Suppressor macrophage treated with lipopolysaccharide for 1 hour (primary cell): ENCODE results near the gene HRAS.

Experiments used
- DNase-seq, 3 donors: peaks; one replicate each; pipeline ENCODE4 v3.0.0-alpha.2; 2020 to 2022

The HRAS gene

DNA sequence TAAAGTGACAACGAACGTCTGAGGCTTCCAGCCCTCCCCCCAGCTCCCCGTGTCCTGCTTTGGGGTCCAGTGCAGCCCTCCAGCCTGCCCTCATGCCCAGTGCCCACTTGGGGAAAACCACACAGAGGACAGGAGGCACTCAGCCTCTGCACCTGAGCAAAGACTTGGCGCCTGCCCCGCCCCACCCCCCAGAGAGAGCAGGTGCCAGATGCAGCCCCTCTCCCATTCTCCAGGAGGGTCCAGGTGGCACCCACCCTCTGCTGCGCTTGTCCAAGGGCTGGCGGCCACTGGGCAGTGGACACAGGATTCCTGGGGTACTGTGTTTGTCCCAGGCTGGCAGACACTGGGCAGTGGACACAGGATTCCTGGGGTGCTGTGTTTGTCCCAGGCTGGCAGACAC, 44.0 kb downstream of the HRAS start:
- DNase-seq, result no peak

DNA sequence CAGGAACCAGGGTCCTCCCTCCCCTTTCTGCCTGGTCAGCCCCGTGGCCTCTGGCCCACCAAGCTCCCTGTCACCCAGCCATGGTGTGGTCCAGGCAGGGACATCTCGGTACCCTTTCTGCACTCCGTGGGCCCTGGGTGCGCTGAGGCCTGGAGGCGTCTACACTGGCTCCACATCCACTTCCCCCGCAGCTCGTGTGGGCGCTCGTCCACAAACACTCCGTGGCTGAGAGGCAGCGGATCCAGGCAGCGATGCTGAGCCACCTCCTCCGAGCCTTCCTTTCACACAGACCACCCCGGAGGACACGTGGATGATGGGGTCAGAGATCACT, 44.5 kb downstream of the HRAS start:
- DNase-seq, result no peak

DNA sequence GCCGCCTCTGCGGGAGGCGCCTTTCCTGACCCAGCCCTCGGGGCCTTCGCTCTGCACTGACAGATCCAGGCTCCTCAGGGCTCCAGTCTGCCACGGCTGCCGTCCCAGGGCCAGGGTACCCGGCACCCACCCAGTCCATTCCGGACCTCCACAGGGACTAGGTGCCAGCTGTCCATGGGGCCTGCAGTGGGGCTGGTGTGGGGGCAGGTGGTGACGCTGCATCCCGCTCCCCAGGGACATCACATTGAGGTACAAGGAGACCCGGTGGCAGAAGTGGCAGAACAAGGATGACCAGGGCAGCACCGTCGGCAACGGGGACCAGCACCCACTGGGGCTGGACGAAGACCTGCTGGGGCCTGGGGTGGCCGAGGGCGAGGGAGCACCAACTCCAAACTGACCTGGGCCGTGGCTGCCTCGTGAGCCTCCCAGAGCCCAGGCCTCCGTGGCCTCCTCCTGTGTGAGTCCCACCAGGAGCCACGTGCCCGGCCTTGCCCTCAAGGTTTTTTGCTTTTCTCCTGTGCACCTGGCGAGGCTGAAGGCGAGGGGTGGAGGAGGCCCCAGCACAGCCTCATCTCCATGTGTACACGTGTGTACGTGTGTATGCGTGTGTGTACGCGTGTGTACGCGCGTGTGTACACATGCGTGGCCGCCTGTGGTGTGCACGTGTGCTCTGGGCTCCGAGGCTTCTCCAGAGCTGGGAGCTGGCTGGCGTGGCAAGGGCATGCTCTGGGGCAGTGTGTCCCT, 45.0 kb downstream of the HRAS start:
- DNase-seq, result no peak

DNA sequence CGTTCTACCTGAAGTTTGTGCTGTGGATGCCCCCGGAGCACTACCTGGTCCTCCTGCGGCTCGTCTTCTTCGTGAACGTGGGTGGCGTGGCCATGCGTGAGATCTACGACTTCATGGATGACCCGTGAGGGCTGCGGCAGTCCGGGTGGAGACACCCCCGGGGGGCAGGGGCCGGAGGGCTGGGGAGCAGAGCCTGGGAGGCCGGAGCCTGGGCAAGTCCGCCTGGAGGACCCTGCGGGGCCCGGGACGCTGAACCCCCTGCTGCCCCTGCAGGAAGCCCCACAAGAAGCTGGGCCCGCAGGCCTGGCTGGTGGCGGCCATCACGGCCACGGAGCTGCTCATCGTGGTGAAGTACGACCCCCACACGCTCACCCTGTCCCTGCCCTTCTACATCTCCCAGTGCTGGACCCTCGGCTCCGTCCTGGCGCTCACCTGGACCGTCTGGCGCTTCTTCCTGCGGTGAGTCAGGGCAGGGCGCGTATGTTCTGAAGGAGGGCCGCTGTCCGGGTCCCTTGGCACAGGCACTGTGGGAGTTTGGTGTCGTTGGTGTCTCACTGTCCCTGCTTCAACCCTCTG, 45.7 kb downstream of the HRAS start:
- no peak for DNase-seq

DNA sequence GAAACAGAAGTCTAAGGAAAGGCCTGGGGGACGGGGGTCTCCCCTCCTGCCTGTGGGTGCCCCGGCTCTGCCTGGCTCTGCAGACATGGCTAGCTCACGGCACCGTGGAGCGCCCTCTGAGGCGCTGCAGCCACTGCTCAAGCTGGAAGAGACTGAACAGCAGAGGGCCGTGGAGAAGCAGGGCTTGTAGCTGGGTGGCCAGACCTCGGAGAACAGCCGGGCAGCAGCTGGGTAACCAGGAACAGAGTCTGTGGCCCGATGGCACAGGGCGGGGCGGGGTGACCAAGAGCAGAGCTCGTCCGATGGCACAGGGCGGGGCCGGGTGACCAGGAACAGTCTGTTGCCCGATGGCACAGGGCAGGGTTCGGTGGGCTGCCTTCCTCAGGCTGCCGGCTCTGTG, 46.4 kb downstream of the HRAS start:
- DNase-seq, result no peak

DNA sequence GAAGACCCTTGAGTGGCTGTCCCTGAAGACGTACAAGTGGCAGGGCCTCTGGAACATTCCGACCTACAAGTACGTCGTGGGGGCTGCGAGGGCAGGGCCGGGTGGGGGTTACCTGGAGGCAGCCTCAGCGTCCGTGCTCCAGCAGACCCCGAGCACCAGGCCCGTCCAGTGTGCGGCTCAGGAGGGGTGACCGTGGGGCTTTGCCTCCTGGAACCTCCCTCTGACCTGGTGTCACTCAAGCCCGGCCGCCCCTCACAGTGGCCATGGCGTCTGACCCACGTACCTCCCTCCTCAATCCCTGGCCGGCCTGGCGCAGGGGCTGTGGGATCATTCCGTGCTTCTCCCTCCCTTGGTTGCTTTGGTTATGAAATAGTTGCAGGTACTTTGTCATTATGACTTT, 46.8 kb downstream of the HRAS start:
- no peak for DNase-seq

DNA sequence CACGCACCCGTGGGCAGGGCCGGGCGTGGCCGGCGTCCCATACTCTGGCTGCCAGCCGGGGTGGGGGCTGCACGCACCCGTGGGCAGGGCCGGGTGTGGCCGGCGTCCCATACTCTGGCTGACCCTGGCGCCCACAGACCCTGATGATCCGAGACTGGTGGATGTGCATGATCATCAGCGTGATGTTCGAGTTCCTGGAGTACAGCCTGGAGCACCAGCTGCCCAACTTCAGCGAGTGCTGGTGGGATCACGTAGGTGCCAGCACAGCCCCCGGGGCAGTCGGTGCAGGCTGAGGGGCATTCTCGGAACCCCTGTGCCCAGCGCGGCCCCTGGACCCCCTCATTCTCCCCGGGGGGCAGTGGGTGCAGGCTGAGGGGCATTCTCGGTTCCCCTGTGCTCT, 47.3 kb downstream of the HRAS start:
- no peak for DNase-seq

DNA sequence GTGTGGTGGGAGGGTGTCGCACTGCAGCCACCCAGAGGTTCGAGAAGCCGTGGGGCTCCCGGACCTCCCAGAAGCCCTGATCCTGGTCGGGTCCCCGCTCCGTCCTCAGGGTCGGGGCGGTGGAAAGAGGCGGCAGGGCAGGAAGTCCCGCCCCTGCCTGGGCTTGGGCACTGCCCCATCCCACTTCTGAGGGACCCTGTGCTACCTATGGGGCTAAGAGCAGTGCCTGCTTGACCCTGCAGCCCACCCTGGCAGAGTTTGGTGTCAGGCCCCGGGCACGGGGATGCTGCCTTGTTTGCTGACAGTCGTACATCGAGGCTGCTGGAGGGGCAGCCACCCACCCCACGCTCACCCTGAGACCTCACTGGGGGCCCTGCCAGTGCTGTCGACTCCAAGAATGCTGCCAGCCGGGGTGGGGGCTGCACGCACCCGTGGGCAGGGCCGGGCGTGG, 47.8 kb downstream of the HRAS start:
- no peak for DNase-seq

DNA sequence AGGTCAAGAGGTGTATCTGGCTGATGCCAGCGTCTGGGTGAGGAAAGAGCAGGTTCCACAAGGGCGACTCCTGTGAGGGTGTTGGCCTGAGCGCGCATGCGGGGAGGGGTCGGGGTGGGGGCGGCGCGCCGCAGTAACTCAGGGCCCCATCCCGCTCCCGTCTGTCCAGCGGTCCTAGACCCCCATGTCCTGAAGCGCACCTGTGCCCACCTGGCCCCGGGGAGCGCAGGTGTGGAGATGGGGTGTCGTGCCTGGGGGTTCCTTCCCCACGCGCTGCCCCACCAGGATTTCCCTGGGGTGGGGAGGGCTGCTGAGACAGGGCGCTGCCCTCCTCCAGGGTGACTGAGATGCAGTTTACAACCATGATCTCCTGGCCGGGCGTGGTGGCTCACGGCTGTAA, 49.2 kb downstream of the HRAS start:
- no peak for DNase-seq

DNA sequence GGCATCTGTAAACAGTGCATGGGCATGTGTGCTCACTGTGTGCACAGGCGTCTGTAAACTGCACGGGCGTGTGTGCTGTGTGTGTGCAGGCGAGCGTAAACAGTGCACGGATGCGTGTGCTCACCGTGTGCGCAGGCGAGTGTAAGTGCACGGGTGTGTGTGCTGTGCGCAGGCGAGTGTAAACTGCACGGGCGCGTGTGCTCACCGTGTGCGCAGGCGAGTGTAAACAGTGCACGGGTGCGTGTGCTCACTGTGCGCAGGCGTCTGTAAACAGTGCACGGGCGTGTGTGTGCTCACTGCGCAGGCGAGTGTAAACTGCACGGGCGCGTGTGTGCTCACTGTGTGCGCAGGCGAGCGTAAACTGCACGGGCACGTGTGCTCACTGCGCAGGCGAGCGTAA, 50.8 kb downstream of the HRAS start:
- no peak for DNase-seq
